Lower leg skin (tissue), 4 donors: ENCODE data around the gene ITIH3. TPM values are rescaled to one million over a fixed set of nuclear protein-coding genes. Genes with fewer than 3 reads are reported as not detected.

ENCODE experiments used
- DNase-seq, 2 donors: peaks; one replicate each; pipeline ENCODE4 v3.0.0-alpha.2; 2019; ENCODE audit warnings: low spot score in 2 of 2
- H3K4me3 ChIP-seq: fragments of 200-600 bp; sonication (generic); 2 replicates; pipeline ENCODE4 v1.5.1; 2017; ENCODE audit warnings: mild to moderate bottlenecking, low read depth; ENCODE audit not compliant: poor library complexity, severe bottlenecking
- POLR2A ChIP-seq, 2 donors: fragments of 450-650 bp; IDR thresholded peaks; one replicate each; pipeline ENCODE4 v1.6.1; 2016 to 2017; ENCODE audit warnings: antibody characterized with exemption in 2 of 2, mild to moderate bottlenecking in 1 of 2, moderate library complexity in 1 of 2
- WGBS, 2 donors: methylation state at CpG; one replicate each; pipeline ENCODE4 v1.1.5; 2018; 5-methylcytosine and 5-hydroxymethylcytosine counted together
- intact Hi-C: fragments of 100-400 bp; cut with DNase I; formaldehyde crosslinking; loops from one replicate; pipeline ENCODE4 v1.15.0; 2023; ENCODE audit warnings: low total_unique reads
- total RNA-seq, 4 donors: library from RNA; depleted of rRNA; stranded (reverse); fragments of >200 nt; gene quantifications; one replicate each; pipeline ENCODE4 v1.1.0, GENCODE V29; 2016
- TF ChIP-seq, protein P1 (sequence below), 3 donors: fragments of 450-650 bp; IDR thresholded peaks; one replicate each; pipeline ENCODE4 v1.5.1; 2016; ENCODE audit warnings: antibody characterized with exemption in 3 of 3, mild to moderate bottlenecking in 3 of 3, moderate library complexity in 2 of 3

Gene ITIH3
- total RNA-seq, 4 donors from 2014 or later: 0.17 to 19.3 (median 0.97) TPM

- 93 to 96% methylated on average over 5 of the region's 5 CpGs for WGBS, 2 donors
- H3K4me3 ChIP-seq: no peak overlapping the region
- TF ChIP-seq POLR2A (IDR thresholded peaks at IDR 0.05): no peak
- TF ChIP-seq, protein P1, sequence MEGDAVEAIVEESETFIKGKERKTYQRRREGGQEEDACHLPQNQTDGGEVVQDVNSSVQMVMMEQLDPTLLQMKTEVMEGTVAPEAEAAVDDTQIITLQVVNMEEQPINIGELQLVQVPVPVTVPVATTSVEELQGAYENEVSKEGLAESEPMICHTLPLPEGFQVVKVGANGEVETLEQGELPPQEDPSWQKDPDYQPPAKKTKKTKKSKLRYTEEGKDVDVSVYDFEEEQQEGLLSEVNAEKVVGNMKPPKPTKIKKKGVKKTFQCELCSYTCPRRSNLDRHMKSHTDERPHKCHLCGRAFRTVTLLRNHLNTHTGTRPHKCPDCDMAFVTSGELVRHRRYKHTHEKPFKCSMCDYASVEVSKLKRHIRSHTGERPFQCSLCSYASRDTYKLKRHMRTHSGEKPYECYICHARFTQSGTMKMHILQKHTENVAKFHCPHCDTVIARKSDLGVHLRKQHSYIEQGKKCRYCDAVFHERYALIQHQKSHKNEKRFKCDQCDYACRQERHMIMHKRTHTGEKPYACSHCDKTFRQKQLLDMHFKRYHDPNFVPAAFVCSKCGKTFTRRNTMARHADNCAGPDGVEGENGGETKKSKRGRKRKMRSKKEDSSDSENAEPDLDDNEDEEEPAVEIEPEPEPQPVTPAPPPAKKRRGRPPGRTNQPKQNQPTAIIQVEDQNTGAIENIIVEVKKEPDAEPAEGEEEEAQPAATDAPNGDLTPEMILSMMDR (IDR thresholded peaks at IDR 0.05): no peak
- intact Hi-C loops: no loop called here
- DNase-seq: no peak
These were observed 27.8 kb downstream of the ITIH3 start for GRCh38 chr3:52822363-52822762.

DNA sequence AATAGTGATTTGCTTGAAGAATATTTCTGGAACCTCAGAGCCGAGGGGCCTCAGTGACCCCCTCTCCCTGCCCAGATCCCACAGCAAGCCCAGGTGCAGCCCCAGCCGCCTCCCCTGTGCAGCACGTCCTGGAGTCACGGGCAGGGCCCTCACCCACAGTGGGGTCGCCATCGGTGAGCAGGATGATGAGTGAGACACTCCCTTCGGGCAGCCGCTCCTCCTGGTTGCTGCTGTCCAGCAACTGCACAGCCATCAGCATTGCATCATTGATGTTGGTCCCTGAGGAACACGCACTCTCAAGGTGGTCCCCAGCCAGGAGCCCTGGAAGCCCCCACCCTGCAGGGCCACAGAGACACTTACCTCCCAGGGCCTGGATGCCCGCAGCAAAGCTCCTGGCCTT, 29.4 kb downstream of the ITIH3 start:
- TF ChIP-seq POLR2A (IDR thresholded peaks at IDR 0.05): no peak
- no peak for DNase-seq
- WGBS, 2 donors: 90 to 97% methylated on average over 8 to 10 of the region's 10 CpGs
- no peak overlapping the region for H3K4me3 ChIP-seq
- intact Hi-C loops: no loop called here

- TF ChIP-seq POLR2A (IDR thresholded peaks at IDR 0.05): no peak
- TF ChIP-seq, protein P1 (IDR thresholded peaks at IDR 0.05): no peak
- 67 to 70% methylated on average over 9 of the region's 9 CpGs for WGBS, 2 donors
- no peak for DNase-seq
- no peak overlapping the region for H3K4me3 ChIP-seq
- intact Hi-C loops: no loop called here
These were observed 32.8 kb downstream of the ITIH3 start for GRCh38 chr3:52827441-52827840.

- TF ChIP-seq, protein P1 (IDR thresholded peaks at IDR 0.05): no peak
- no peak for TF ChIP-seq POLR2A (IDR thresholded peaks at IDR 0.05)
- no peak for DNase-seq
- H3K4me3 ChIP-seq: no peak overlapping the region
- 73 to 74% methylated on average over 9 to 10 of the region's 10 CpGs for WGBS, 2 donors
- intact Hi-C loops: no loop called here
These were observed 33.3 kb downstream of the ITIH3 start for GRCh38 chr3:52827866-52828376.

DNA sequence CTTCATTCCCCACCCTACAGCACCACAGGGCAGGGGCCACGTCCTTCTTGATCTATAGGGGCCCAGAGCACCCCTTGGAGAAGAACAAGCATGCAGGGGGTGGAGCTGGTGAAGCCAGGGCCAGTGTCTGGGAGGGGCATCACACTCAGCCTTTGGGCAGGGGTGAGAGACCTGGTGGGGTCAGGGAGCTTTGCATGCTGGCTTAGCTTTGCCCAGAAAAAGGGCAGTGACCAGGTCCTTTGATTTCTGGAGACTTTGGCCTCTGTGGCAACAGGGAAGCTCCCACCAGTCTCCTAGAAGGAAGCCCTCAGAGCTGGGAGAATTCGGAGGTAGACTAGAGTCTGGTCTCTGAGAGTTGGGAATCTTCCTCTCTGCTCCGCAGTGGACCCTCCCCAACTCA, 34.9 kb downstream of the ITIH3 start:
- intact Hi-C loops: no loop called here
- WGBS, 2 donors: 96 to 100% methylated on average over 3 of the region's 3 CpGs
- H3K4me3 ChIP-seq: no peak overlapping the region
- TF ChIP-seq, protein P1 (IDR thresholded peaks at IDR 0.05): no peak
- TF ChIP-seq POLR2A (IDR thresholded peaks at IDR 0.05): no peak
- no peak for DNase-seq

DNA sequence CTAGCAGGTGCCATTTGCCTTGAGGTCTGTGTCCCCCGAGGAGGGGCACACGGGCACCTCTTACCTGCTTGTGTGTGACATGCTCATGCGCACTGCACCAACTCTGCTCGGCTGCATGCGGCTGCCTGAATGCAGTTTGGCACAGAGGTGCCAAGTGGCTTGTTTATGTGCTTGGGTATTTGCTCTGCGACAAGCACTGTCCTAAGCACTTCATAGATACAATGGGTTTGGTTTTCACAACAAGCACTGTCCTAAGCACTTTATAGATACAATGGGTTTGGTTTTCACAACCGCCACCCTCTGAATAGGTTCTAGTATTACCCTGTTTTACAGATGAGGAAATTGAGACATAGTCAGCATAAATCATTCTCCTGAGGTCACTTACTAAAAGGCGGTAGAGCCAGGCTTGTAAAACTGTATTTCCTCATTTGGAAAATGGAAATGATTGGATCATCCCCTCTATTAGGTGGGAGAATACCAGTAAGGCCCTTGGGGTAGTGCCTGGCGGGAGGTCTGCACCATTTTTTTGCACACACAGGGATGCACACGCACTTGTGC, 35.4 kb downstream of the ITIH3 start:
- H3K4me3 ChIP-seq: no peak overlapping the region
- DNase-seq: no peak
- 85 to 91% methylated on average over 10 of the region's 10 CpGs for WGBS, 2 donors
- no peak for TF ChIP-seq POLR2A (IDR thresholded peaks at IDR 0.05)
- TF ChIP-seq, protein P1 (IDR thresholded peaks at IDR 0.05): no peak
- intact Hi-C loops: no loop called here
